Measurements from ENCODE around the gene SYNPO.
A peak's percentile ranks its signal among the peaks of the same experiment; 100 is the strongest.

The SYNPO gene

GRCh38 chr5:150625164-150625535, 15.3 kb upstream of the SYNPO start:
- DNase-seq (ENCODE audit: low read depth): no peak

GRCh38 chr5:150625831-150626746, 14.4 kb upstream of the SYNPO start:
- DNase-seq (ENCODE audit: low read depth): no peak

GRCh38 chr5:150626853-150627276, 13.6 kb upstream of the SYNPO start:
- no peak for DNase-seq (ENCODE audit: low read depth)

- DNase-seq (ENCODE audit: low read depth): peak; percentile 83
These were observed 12.5 kb upstream of the SYNPO start for GRCh38 chr5:150627731-150628545.

DNA sequence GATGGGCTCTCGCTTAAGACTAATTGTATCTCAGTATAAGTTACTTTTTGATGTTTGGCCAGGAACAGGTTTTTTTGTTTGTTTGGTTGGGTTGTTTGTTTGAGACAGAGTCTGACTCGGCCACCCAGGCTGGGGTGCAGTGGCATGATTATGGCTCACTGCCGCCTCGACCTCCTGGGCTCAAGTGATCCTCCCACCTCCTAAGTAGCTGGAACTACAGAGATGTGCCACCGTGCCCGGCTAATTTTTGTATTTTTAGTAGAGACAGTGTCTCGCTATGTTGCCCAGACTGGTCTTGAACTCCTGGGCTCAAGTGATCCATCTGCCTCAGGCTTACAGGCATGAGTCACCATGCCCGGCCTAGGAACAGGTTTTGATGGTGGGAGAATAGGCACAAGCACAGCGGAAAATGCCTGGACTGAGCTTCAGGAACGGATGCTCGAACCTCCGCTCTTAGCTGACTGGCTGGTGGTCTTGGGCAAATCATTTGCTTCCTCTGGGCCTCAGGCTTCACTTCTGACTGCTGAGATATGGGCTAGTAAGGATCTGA, 11.4 kb upstream of the SYNPO start:
- no peak for DNase-seq (ENCODE audit: low read depth)

DNA sequence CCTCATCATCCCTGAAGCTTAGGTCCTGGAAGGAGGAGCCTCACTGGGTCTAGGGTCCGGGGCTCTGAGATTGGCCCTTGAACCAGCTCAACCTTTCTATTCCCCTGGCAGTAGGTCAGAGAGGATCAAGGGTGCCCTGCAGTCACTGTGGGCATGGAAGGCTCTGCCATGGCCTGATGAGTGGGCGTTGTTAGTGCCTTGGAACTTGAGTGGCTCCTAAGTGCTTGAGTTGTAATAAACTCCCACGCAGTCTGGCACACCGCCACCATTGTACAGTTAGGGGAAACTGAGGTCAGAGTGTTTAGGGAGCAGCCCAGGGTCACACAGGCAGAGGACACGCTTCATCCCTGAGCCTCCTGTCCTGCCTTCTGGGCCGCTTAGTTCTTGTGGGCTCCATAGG, 10.4 kb upstream of the SYNPO start:
- no peak for DNase-seq (ENCODE audit: low read depth)

DNA sequence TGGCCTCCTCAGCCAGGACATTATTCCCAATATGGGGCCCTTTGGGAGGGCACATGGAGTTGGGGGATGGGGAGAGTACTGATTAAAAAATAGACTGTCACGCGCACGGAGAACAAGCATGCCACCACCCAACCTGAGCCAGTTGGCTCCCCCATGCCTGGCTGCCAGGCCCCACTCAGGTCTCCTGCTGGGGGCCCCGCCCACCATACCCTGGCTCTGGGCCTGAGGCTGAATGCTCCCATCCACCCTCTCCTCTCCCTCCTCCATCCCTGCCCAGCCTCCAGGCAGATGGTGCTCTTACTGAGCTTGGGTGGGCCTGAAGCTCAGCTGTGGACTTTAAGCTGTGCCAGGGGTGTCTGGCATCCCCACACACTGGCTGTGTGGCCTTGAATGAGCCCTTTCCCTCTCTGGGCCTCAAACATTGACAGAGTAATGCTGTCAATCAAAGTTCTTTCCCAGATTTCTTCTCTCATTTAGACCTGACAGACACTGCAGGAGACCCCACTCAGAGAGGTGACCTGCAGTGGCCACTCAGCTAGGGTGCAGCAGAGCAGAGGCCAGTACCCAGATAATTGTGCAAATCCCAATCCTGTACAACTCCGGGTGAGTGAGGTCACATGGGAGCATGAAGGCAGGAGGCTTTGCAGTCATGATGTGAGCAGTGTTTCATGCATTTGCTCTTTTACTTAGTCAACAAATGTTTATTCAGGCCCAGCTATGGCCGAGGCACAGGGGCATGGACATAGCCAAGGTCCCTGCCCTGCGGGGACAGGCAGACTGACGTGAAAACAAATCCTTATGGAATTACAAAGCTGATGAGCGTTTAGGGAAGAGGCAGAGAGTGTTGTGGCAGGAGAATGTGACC, 9.8 kb upstream of the SYNPO start:
- DNase-seq (ENCODE audit: low read depth): no peak

DNA sequence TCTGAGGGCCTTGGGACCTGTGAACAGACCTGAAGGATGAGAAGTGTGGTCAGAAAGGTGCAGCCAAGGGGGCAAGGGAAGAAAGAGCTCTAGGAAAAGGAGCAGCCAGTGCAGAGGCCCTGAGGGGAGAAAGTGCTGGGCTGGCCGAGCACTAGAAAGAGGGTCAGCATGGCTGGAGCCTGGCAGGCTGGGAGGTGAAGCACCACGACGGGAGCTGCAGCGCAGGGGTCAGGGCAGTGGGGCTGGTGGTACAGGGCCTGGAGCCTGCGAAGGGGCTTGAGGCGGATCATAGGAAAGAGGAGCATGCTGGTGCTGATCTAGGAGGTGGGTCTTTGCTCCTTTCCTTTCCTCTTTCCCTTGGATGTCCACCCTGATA, 9.1 kb upstream of the SYNPO start:
- no peak for DNase-seq (ENCODE audit: low read depth)

- peak; percentile 69 for DNase-seq (ENCODE audit: low read depth)
These were observed 7.9 kb upstream of the SYNPO start for GRCh38 chr5:150632305-150633160.

DNA sequence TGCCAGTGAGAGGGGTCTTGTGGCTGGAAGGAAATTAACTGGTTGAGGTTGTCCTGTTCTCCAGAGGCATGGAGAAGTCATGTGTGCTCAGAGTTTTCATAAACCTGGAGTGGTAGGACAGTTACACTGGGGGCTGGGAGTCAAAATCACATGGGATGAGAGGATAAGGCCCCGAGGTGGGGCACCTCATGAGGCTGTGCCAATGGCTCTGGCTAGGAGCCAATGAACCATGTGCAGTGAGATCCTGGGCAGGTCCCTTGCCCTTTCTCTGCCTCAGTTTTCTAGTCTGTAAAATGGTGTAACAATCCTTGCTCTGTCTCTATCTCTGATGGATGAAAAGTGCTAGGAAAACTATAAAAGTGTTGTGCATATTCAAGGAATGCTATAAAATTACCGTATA, 7.0 kb upstream of the SYNPO start:
- DNase-seq (ENCODE audit: low read depth): no peak

DNA sequence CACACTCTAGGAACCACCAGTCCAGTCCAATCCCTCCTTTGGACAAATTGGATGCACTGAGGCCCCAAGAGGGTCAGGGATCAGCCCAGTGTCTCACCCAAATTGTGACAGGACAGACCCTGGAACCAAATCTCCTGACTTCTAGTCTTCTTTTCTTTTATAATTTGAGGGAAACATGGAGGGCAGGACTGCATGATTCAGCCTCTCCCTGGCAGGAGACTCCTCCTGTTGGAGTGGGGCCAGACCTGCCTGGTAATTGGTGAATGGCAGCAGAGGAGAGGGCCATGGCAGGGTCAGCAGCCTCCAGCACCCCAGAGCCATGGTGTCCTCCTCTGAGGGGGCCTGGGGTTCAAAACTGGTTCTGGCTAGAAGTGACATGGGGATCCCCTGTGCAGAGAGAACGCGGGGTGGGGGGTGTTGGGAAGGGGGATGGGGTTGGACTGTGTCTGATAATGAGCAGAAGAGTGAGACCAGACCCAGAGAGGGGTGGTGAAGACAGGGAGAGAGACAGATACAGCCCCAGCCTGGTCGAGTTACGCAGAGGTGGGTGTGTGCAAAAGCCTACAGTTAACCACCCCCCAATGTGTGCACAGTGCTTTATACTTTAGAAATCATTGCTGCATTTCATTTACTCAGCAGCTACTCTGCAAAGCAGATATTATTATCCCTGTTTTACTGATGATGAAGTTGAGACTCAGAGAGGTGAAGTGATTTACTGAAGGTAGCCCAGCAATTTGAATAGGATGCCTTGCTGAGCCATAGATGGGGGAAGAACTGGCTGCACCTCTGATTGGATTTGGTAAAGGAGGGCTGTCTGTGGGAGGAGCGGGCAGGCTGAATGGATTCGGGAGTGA, 3.8 kb upstream of the SYNPO start:
- peak; percentile 70 for DNase-seq (ENCODE audit: low read depth)

GRCh38 chr5:150637245-150638052, 3.0 kb upstream of the SYNPO start:
- peak; percentile 94 for DNase-seq (ENCODE audit: low read depth)

- no peak for DNase-seq (ENCODE audit: low read depth)
These were observed 2.4 kb upstream of the SYNPO start for GRCh38 chr5:150638053-150638444.

- DNase-seq (ENCODE audit: low read depth): no peak
These were observed 1.7 kb upstream of the SYNPO start for GRCh38 chr5:150638488-150639376.

DNA sequence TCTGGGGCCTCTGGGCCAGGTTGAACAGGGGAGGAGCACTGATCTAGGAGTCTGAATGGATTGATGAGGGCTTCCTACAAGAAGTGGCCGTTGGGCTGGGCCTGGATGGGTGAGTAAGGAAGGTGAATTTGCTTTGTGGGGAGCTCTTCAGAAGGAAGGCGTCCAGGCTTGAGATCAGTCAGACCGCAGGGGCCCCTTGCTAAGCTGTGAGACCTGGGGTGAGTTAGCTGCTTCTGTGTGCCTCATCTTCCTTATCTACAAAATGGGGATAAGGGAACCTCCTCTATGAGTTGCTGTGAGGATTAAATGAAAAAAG, 1.1 kb upstream of the SYNPO start:
- no peak for DNase-seq (ENCODE audit: low read depth)

- DNase-seq (ENCODE audit: low read depth): no peak
These were observed 709 bp upstream of the SYNPO start for GRCh38 chr5:150639751-150640150.

DNA sequence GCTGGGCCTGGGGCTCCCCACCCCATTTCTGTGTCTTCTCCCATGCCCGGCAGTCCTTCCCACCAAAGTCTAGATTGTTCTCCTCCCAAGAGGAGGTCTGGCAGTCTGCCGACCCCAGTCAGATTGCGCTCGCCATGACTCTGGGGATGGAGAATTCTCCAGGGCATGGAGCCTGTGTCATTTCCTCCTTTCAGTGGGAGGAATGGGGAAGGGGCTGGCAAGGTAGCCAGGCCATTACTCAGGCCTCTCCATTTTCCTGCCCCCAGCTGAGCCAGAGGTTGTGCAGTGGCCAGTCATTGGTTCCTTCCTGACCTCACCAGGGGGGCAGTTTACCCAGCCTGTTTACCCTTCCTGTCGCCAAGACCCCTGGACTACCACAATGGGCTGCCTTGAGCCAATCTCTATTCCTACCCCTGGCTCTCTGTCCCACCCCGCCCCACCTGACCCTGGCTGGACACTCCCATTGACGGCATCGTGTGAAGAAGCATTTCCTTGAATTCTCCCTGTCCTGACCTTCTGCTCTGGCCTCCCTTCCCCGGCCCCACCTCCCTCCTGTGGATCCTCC, 628 bp downstream of the SYNPO start:
- peak; percentile 58 for DNase-seq (ENCODE audit: low read depth)

All from iris pigment epithelial cell (primary cell).